Ramos (cell line): Measurements from ENCODE around the gene PLEKHS1.

Experiments used
- in situ Hi-C: fragments of 300-500 bp; cut with MboI; formaldehyde crosslinking; loops from one replicate; pipeline ENCODE4 v1.14.3; 2022; ENCODE audit warnings: low sequenced_read_pairs; ENCODE audit not compliant: unreplicated experiment

Gene PLEKHS1

GRCh38 chr10:113751181-113751732 is at the start of gene PLEKHS1:
Gene PLEKHS1 (plus strand): TSS chr10:113751682. CDS start chr10:113755278, 3,596 bp downstream.
- in situ Hi-C loops: no loop called here

- in situ Hi-C loops: loop anchor here (10.0 kb wide), 1 partner anchor 400 kb away; no protein-coding TSS in a partner anchor
These were observed 46.7 kb upstream of the PLEKHS1 start for GRCh38 chr10:113704637-113705343.

GRCh38 chr10:113705344-113705652 is 46.2 kb upstream of the PLEKHS1 start:
- in situ Hi-C loops: loop anchor here (10.0 kb wide), 1 partner anchor 400 kb away; no protein-coding TSS in a partner anchor

- in situ Hi-C loops: loop anchor here (10.0 kb wide), 1 partner anchor 398 kb away; no protein-coding TSS in a partner anchor
These were observed 44.9 kb upstream of the PLEKHS1 start for GRCh38 chr10:113706623-113707022.

GRCh38 chr10:113708640-113709039 is 42.8 kb upstream of the PLEKHS1 start:
- in situ Hi-C loops: loop anchor here (10.0 kb wide), 1 partner anchor 396 kb away; no protein-coding TSS in a partner anchor

- in situ Hi-C loops: loop anchor here (10.0 kb wide), 1 partner anchor 395 kb away; no protein-coding TSS in a partner anchor
These were observed 42.2 kb upstream of the PLEKHS1 start for GRCh38 chr10:113709221-113709838.

- in situ Hi-C loops: no loop called here
These were observed 40.3 kb upstream of the PLEKHS1 start for GRCh38 chr10:113711142-113711541.

- in situ Hi-C loops: no loop called here
These were observed 39.5 kb upstream of the PLEKHS1 start for GRCh38 chr10:113712024-113712423.

- in situ Hi-C loops: no loop called here
These were observed 38.5 kb upstream of the PLEKHS1 start for GRCh38 chr10:113712755-113713639.

- in situ Hi-C loops: no loop called here
These were observed 37.9 kb upstream of the PLEKHS1 start for GRCh38 chr10:113713640-113713982.

- in situ Hi-C loops: no loop called here
These were observed 35.2 kb upstream of the PLEKHS1 start for GRCh38 chr10:113716109-113716910.

- in situ Hi-C loops: no loop called here
These were observed 32.3 kb upstream of the PLEKHS1 start for GRCh38 chr10:113718969-113719822.

- in situ Hi-C loops: no loop called here
These were observed 31.1 kb upstream of the PLEKHS1 start for GRCh38 chr10:113720386-113720785.

GRCh38 chr10:113732160-113732881 is 19.2 kb upstream of the PLEKHS1 start:
- in situ Hi-C loops: no loop called here

GRCh38 chr10:113732966-113733365 is 18.5 kb upstream of the PLEKHS1 start:
- in situ Hi-C loops: no loop called here

GRCh38 chr10:113733635-113734034 is 17.8 kb upstream of the PLEKHS1 start:
- in situ Hi-C loops: no loop called here

GRCh38 chr10:113735913-113736312 is 15.6 kb upstream of the PLEKHS1 start:
- in situ Hi-C loops: no loop called here

- in situ Hi-C loops: no loop called here
These were observed 14.9 kb upstream of the PLEKHS1 start for GRCh38 chr10:113736576-113736975.
